RCC 7860 (cell line): ENCODE results near the gene SGPP1.
"Not testable (repeated sequence)": the region's sequence is repeated elsewhere in the genome, so short reads cannot be mapped to it uniquely, and the experiment has no call there.

ENCODE experiments used
- DNase-seq: peaks from one replicate; pipeline ENCODE4 v3.0.0-alpha.2; 2015; ENCODE audit warnings: low spot score
- FAIRE-seq: peaks from 2 replicates; lab custom pipeline; 2012; peaks lifted over from hg19 to GRCh38; lab: Jason Lieb, UNC

SGPP1 gene

GRCh38 chr14:63727736-63728728 is at the start of gene SGPP1:
SGPP1 (minus strand) TSS chr14:63728065; CDS start chr14:63727944, 121 bp downstream.
- peak; percentile 44 for DNase-seq
- no peak for FAIRE-seq

GRCh38 chr14:63777024-63777423 is 49.2 kb upstream of the SGPP1 start:
- DNase-seq (no peak), FAIRE-seq (no peak)

GRCh38 chr14:63773504-63773903 is 45.6 kb upstream of the SGPP1 start:
- FAIRE-seq (no peak), DNase-seq (no peak)

- peak; percentile 6 for DNase-seq
- no peak for FAIRE-seq
Observed at GRCh38 chr14:63770187-63770807, 42.4 kb upstream of the SGPP1 start.

GRCh38 chr14:63766611-63767010 is 38.7 kb upstream of the SGPP1 start:
- DNase-seq = no peak
- FAIRE-seq = no peak

GRCh38 chr14:63764620-63765139 is 36.8 kb upstream of the SGPP1 start:
- FAIRE-seq = no peak
- DNase-seq = no peak

GRCh38 chr14:63764103-63764502 is 36.2 kb upstream of the SGPP1 start:
- FAIRE-seq = no peak

GRCh38 chr14:63761351-63762117 is 33.7 kb upstream of the SGPP1 start:
- FAIRE-seq (no peak), DNase-seq (no peak)

More at GRCh38 chr14:63764103-63764502, 36.2 kb upstream of the SGPP1 start:
- DNase-seq = no peak

- DNase-seq = no peak
- FAIRE-seq = no peak
Observed at GRCh38 chr14:63760014-63760413, 32.1 kb upstream of the SGPP1 start.

GRCh38 chr14:63759456-63759855 is 31.6 kb upstream of the SGPP1 start:
- DNase-seq = no peak
- no peak for FAIRE-seq

- no peak for DNase-seq
Observed at GRCh38 chr14:63757211-63757610, 29.3 kb upstream of the SGPP1 start.

GRCh38 chr14:63752449-63753169 is 24.7 kb upstream of the SGPP1 start:
- DNase-seq = peak; percentile 46

More at GRCh38 chr14:63757211-63757610, 29.3 kb upstream of the SGPP1 start:
- no peak for FAIRE-seq

GRCh38 chr14:63751076-63751475 is 23.2 kb upstream of the SGPP1 start:
- DNase-seq, FAIRE-seq: not testable (repeated sequence)

More at GRCh38 chr14:63752449-63753169, 24.7 kb upstream of the SGPP1 start:
- no peak for FAIRE-seq

GRCh38 chr14:63747846-63748245 is 20.0 kb upstream of the SGPP1 start:
- FAIRE-seq (no peak), DNase-seq (no peak)

GRCh38 chr14:63745858-63746425 is 18.1 kb upstream of the SGPP1 start:
- DNase-seq = no peak

GRCh38 chr14:63745272-63745671 is 17.4 kb upstream of the SGPP1 start:
- DNase-seq (no peak), FAIRE-seq (no peak)

More at GRCh38 chr14:63745858-63746425, 18.1 kb upstream of the SGPP1 start:
- no peak for FAIRE-seq

- FAIRE-seq (no peak), DNase-seq (no peak)
Observed at GRCh38 chr14:63737582-63738006, 9.7 kb upstream of the SGPP1 start.

GRCh38 chr14:63735720-63736119 is 7.9 kb upstream of the SGPP1 start:
- FAIRE-seq (no peak), DNase-seq (no peak)

GRCh38 chr14:63730659-63731058 is 2.8 kb upstream of the SGPP1 start:
- no peak for DNase-seq
- no peak for FAIRE-seq
